Glutamatergic neuron (in vitro differentiated cells): Measurements from ENCODE around the gene DNAH8. TPM values are rescaled to one million over a fixed set of nuclear protein-coding genes. Genes with fewer than 3 reads are reported as not detected.

Experiments used
- DNase-seq: peaks from one replicate; pipeline ENCODE4 v3.0.0; 2022
- H3K27ac Mint-ChIP-seq: one replicate; pipeline ENCODE4 v1.8.0; 2020; ENCODE audit warnings: mild to moderate bottlenecking, mixed read lengths, inconsistent platforms; ENCODE audit not compliant: unreplicated experiment
- H3K27me3 Mint-ChIP-seq: one replicate; pipeline ENCODE4 v1.8.0; 2020; ENCODE audit warnings: mild to moderate bottlenecking, moderate library complexity, mixed read lengths, inconsistent platforms; ENCODE audit not compliant: unreplicated experiment
- H3K36me3 Mint-ChIP-seq: one replicate; pipeline ENCODE4 v1.8.0; 2020; ENCODE audit warnings: mild to moderate bottlenecking, mixed read lengths, inconsistent platforms; ENCODE audit not compliant: unreplicated experiment
- H3K4me1 Mint-ChIP-seq: one replicate; pipeline ENCODE4 v1.8.0; 2020; ENCODE audit warnings: mild to moderate bottlenecking, low read depth, mixed read lengths, inconsistent platforms; ENCODE audit not compliant: unreplicated experiment
- H3K4me3 Mint-ChIP-seq: one replicate; pipeline ENCODE4 v1.8.0; 2020; ENCODE audit warnings: mild to moderate bottlenecking, mixed read lengths, inconsistent platforms; ENCODE audit not compliant: unreplicated experiment
- H3K9me3 Mint-ChIP-seq: one replicate; pipeline ENCODE4 v1.8.0; 2020; ENCODE audit warnings: mild to moderate bottlenecking, moderate library complexity, mixed read lengths, inconsistent platforms; ENCODE audit not compliant: unreplicated experiment
- total RNA-seq: library from RNA; stranded (reverse); fragmentation: NEBNext Ultra II Directional; extraction: Animal tissue kit (Norgen Biotek cat#: 25700); gene quantifications from one replicate; pipeline ENCODE4 v1.2.1, GENCODE V29; 2021; ENCODE audit not compliant: unreplicated experiment
- TF ChIP-seq, protein P1 (sequence below): fragments of 200-600 bp; sonication (generic); IDR thresholded peaks from one replicate; pipeline ENCODE4 v1.5.0; 2021; ENCODE audit not compliant: partially characterized antibody, unreplicated experiment

DNAH8 gene
- total RNA-seq, 1 donor from 2014 or later: not detected

DNA sequence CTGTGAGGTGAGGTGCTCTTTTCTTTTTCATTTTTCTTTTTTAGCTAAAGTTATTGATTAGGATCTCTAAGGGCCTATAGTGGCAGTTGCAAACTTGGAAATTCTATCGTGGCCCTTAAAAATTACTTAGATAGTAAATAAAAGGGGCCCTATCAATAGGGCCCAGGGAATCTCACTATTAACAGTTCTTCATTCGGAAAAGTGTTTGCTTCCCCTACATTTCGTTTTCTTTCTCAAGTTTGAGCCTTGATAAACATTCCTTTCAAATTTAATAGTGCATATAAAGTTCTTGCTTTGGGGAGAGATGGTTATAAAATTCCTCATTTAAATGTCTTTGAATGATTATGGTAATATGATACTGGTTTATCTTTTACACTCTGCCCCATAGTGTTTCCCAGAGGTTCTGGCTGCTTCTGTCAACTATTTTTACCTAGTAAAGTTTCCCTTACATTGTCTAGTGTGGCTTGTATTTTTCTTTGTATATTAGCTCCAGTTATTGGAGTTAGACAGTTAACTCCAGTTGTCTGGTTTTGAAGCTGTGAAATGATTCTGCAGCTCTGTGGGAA, 263.1 kb downstream of the DNAH8 start:
- H3K4me1 Mint-ChIP-seq: peaks cover 12% of the 10 kb centered on the region
- TF ChIP-seq, protein P1, sequence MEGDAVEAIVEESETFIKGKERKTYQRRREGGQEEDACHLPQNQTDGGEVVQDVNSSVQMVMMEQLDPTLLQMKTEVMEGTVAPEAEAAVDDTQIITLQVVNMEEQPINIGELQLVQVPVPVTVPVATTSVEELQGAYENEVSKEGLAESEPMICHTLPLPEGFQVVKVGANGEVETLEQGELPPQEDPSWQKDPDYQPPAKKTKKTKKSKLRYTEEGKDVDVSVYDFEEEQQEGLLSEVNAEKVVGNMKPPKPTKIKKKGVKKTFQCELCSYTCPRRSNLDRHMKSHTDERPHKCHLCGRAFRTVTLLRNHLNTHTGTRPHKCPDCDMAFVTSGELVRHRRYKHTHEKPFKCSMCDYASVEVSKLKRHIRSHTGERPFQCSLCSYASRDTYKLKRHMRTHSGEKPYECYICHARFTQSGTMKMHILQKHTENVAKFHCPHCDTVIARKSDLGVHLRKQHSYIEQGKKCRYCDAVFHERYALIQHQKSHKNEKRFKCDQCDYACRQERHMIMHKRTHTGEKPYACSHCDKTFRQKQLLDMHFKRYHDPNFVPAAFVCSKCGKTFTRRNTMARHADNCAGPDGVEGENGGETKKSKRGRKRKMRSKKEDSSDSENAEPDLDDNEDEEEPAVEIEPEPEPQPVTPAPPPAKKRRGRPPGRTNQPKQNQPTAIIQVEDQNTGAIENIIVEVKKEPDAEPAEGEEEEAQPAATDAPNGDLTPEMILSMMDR: no peak
- no peaks in the 10 kb centered on the region for H3K27me3 Mint-ChIP-seq
- no peaks in the 10 kb centered on the region for H3K36me3 Mint-ChIP-seq
- H3K4me3 Mint-ChIP-seq: no peak overlapping the region
- no peaks in the 10 kb centered on the region for H3K9me3 Mint-ChIP-seq
- no peak for DNase-seq
- no peak overlapping the region for H3K27ac Mint-ChIP-seq

DNA sequence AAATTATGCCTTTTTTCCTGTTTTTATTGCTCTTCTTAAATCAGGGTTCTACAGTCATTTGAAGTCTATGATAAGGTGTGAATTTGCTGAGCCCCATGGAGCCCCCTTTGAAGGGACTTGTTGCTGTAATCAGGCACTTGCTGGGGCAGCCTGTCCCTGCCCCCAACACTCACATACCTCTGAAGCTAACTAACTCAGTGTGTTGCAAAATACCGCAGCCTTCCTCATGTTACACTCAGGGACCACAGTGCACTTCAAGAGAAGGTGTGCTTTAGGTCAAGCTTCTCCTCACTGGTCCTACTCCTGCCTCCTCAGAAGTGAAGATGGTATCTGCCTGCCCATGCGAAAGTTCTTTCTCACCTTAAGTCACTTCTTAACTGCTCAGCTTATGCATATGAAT, 267.4 kb downstream of the DNAH8 start:
- Mint-ChIP-seq H3K36me3 (no peaks in the 10 kb centered on the region), H3K4me1 (peaks cover 2% of the 10 kb centered on the region), H3K27me3 (peaks cover 1% of the 10 kb centered on the region), H3K9me3 (no peaks in the 10 kb centered on the region), H3K27ac (no peak overlapping the region), H3K4me3 (no peak overlapping the region)
- DNase-seq: no peak
- TF ChIP-seq, protein P1: no peak

DNA sequence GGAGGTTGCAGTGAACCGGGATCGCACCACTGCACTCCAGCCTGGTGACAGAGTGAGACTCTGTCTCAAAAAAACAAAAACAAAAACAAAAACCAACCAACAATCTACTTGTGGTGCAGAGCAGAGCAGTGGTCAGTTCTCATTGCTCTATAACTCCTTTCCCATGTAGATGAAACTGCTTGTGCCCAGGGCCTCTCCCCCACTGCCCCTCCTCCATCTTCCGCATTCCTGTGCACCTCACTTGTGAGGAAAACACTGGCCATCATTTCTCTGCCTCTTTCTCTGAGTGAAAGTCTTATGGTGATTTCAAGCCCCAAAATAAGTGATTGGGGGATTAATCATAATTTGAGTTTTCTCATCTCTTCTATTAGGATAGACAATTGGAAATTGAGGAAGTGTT, 269.6 kb downstream of the DNAH8 start:
- DNase-seq: no peak
- H3K4me3 Mint-ChIP-seq: no peak overlapping the region
- no peaks in the 10 kb centered on the region for H3K36me3 Mint-ChIP-seq
- no peaks in the 10 kb centered on the region for H3K9me3 Mint-ChIP-seq
- no peaks in the 10 kb centered on the region for H3K4me1 Mint-ChIP-seq
- H3K27ac Mint-ChIP-seq: no peak overlapping the region
- peaks cover 1% of the 10 kb centered on the region for H3K27me3 Mint-ChIP-seq
- TF ChIP-seq, protein P1: no peak

DNA sequence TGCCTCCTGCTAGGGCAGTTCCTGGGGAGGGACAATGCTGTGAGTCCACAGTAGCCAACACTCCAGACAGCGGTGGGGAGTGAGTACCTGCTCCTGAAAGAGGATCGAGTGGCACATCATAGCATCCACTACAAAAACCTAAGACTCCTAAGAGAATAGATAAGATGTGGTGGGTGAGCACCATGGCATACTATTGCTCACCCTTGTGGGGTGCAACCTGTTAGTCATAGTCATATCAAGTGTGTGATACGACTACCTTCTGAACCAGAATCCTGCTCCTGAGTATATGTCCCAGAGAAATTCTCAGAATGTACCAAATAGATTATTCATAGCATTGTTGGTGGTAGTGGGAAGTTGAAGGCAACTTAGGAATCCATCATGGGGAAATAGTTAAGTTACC, 270.7 kb downstream of the DNAH8 start:
- no peaks in the 10 kb centered on the region for H3K9me3 Mint-ChIP-seq
- H3K27ac Mint-ChIP-seq: no peak overlapping the region
- no peak overlapping the region for H3K4me3 Mint-ChIP-seq
- no peaks in the 10 kb centered on the region for H3K4me1 Mint-ChIP-seq
- no peaks in the 10 kb centered on the region for H3K36me3 Mint-ChIP-seq
- TF ChIP-seq, protein P1: no peak
- DNase-seq: no peak
- H3K27me3 Mint-ChIP-seq: peaks cover 1% of the 10 kb centered on the region

GRCh38 chr6:38987503-38987902, 272.4 kb downstream of the DNAH8 start:
- Mint-ChIP-seq H3K9me3 (no peaks in the 10 kb centered on the region), H3K36me3 (no peaks in the 10 kb centered on the region), H3K27ac (no peak overlapping the region), H3K27me3 (peaks cover 1% of the 10 kb centered on the region), H3K4me1 (no peaks in the 10 kb centered on the region), H3K4me3 (no peak overlapping the region)
- no peak for DNase-seq
- TF ChIP-seq, protein P1: no peak
